HEK293T (cell line): ENCODE measurements around the gene GPAT3.

Experiments used
- BHLHE40 ChIP-seq: fragments of 450-650 bp; IDR thresholded peaks from 2 replicates; pipeline ENCODE4 v1.6.1; 2016; ENCODE audit warnings: mild to moderate bottlenecking, moderate library complexity, borderline replicate concordance
- FOXK2 ChIP-seq: fragments of 450-650 bp; IDR thresholded peaks from 2 replicates; pipeline ENCODE4 v1.6.1; 2016; ENCODE audit warnings: mild to moderate bottlenecking
- FOXM1 ChIP-seq: fragments of 450-650 bp; IDR thresholded peaks from 2 replicates; pipeline ENCODE4 v1.6.1; 2017; ENCODE audit warnings: mild to moderate bottlenecking, borderline replicate concordance
- L3MBTL2 ChIP-seq: fragments of 450-650 bp; conservative IDR thresholded peaks from 2 replicates; pipeline ENCODE4 v1.6.1; 2016; ENCODE audit warnings: mild to moderate bottlenecking
- NFRKB ChIP-seq: fragments of 450-650 bp; IDR thresholded peaks from 2 replicates; pipeline ENCODE4 v1.6.1; 2016; ENCODE audit warnings: mild to moderate bottlenecking, moderate library complexity
- TARDBP ChIP-seq: fragments of 450-650 bp; IDR thresholded peaks from 2 replicates; pipeline ENCODE4 v1.6.1; 2016
- ZNF384 ChIP-seq: fragments of 450-650 bp; IDR thresholded peaks from 2 replicates; pipeline ENCODE4 v1.6.1; 2016

- TF ChIP-seq FOXK2 (no peak), NFRKB (no peak), L3MBTL2 (no peak), FOXM1 (no peak), ZNF384 (no peak), TARDBP (no peak), BHLHE40 (no peak)
Observed at GRCh38 chr4:83546786-83547185, 10.9 kb downstream of the GPAT3 start.
